GM12873 (cell line): ENCODE results near the gene GLI3.

Experiments used
- CTCF ChIP-seq: IDR thresholded peaks from 2 replicates; pipeline ENCODE4 v1.5.1; 2012; ENCODE audit warnings: low read depth, mild to moderate bottlenecking, moderate library complexity, low read length, control low read depth; ENCODE audit not compliant: insufficient read depth; ENCODE audit errors: missing control alignments

GLI3 gene

GRCh38 chr7:42127232-42127622 lies 109.8 kb downstream of the GLI3 start:
- TF ChIP-seq CTCF, result no peak

GRCh38 chr7:42126475-42127231 lies 110.4 kb downstream of the GLI3 start:
- no peak for TF ChIP-seq CTCF

- no peak for TF ChIP-seq CTCF
Observed at GRCh38 chr7:42125321-42125720, 111.7 kb downstream of the GLI3 start.

- TF ChIP-seq CTCF, result no peak
Observed at GRCh38 chr7:42123716-42124115, 113.3 kb downstream of the GLI3 start.

GRCh38 chr7:42120191-42120590 lies 116.8 kb downstream of the GLI3 start:
- no peak for TF ChIP-seq CTCF

GRCh38 chr7:42117201-42117600 lies 119.8 kb downstream of the GLI3 start:
- no peak for TF ChIP-seq CTCF

GRCh38 chr7:42115795-42116194 lies 121.2 kb downstream of the GLI3 start:
- TF ChIP-seq CTCF, result no peak
